HepG2 (cell line): ENCODE data around the gene TSHZ2. TPM values are rescaled to one million over a fixed set of nuclear protein-coding genes. Genes with fewer than 3 reads are reported as not detected.
A peak's percentile ranks its signal among the peaks of the same experiment; 100 is the strongest.

Experiments used
- HCFC1 ChIP-seq: fragments of 150-350 bp; IDR thresholded peaks from 2 replicates; pipeline ENCODE4 v1.6.1; 2014; ENCODE audit warnings: low read depth, low read length
- ISX ChIP-seq: sonication (generic); formaldehyde crosslinking; conservative IDR thresholded peaks from 2 replicates; pipeline ENCODE4 v1.5.0; 2020; ENCODE audit warnings: missing genetic modification reagents
- MLLT10 ChIP-seq: sonication (generic); formaldehyde crosslinking; IDR thresholded peaks from 2 replicates; pipeline ENCODE4 v1.4.0; 2020; ENCODE audit warnings: missing genetic modification reagents
- TCF7L2 ChIP-seq: IDR thresholded peaks from 2 replicates; pipeline ENCODE4 v1.6.1; 2011; ENCODE audit warnings: mild to moderate bottlenecking, low read depth, low read length, moderate library complexity
- ZNF333 ChIP-seq: sonication (generic); formaldehyde crosslinking; IDR thresholded peaks from 2 replicates; pipeline ENCODE4 v1.4.0; 2020; ENCODE audit warnings: mild to moderate bottlenecking, missing genetic modification reagents, borderline replicate concordance
- ZNF562 ChIP-seq: sonication (generic); formaldehyde crosslinking; IDR thresholded peaks from 2 replicates; pipeline ENCODE4 v1.8.0; 2022; ENCODE audit warnings: missing genetic modification reagents, borderline replicate concordance
- ZNF749 ChIP-seq: sonication (generic); formaldehyde crosslinking; IDR thresholded peaks from 2 replicates; pipeline ENCODE4 v1.8.0; 2022; ENCODE audit warnings: mild to moderate bottlenecking, missing genetic modification reagents, moderate library complexity, borderline replicate concordance
- polyA plus RNA-seq, 8 experiments: library from polyadenylated mRNA; depleted of rRNA in 3 of 8; stranded (reverse) in 7 of 8; unstranded in 1 of 8; fragments of >200 nt; fragmentation: Illumina TruSeq in 4 of 8; extraction: Trizol in 4 of 8; gene quantifications; 2 replicates each; pipeline versions ENCODE4 v1.2.1 to v1.2.3, GENCODE V29; 2011 to 2016; ENCODE audit warnings: low read depth in 4 of 8, missing spikeins in 1 of 8, mixed read lengths in 1 of 8; ENCODE audit not compliant: insufficient read depth in 1 of 8
- total RNA-seq, 5 experiments: library from RNA; depleted of rRNA; stranded (reverse); fragments of >200 nt; fragmentation: Illumina TruSeq; extraction: Trizol; gene quantifications; 2 replicates each; pipeline ENCODE4 v1.2.3, GENCODE V29; 2016; ENCODE audit warnings: low read depth in 1 of 5
- TF ChIP-seq, protein P1 (sequence below): sonication (generic); formaldehyde crosslinking; conservative IDR thresholded peaks from 2 replicates; pipeline ENCODE4 v1.5.0; 2020; ENCODE audit warnings: missing genetic modification reagents
- TF ChIP-seq, protein P2 (sequence below): sonication (generic); formaldehyde crosslinking; IDR thresholded peaks from 2 replicates; pipeline ENCODE4 v1.5.1; 2020; ENCODE audit warnings: mild to moderate bottlenecking, moderate library complexity, missing genetic modification reagents
- TF ChIP-seq, protein P3 (sequence below): IDR thresholded peaks from 2 replicates; pipeline ENCODE4 v1.6.1; 2018; ENCODE audit warnings: missing genetic modification reagents, mild to moderate bottlenecking, missing compliant biosample characterization
- TF ChIP-seq, protein P4 (sequence below): sonication (generic); formaldehyde crosslinking; IDR thresholded peaks from 2 replicates; pipeline ENCODE4 v1.8.1; 2023; ENCODE audit warnings: mild to moderate bottlenecking, missing genetic modification reagents
- TF ChIP-seq, protein P5 (sequence below): sonication (generic); formaldehyde crosslinking; IDR thresholded peaks from 2 replicates; pipeline ENCODE4 v1.4.0; 2020; ENCODE audit warnings: mild to moderate bottlenecking, missing genetic modification reagents
- TF ChIP-seq, protein P6 (sequence below): sonication (generic); formaldehyde crosslinking; IDR thresholded peaks from 2 replicates; pipeline ENCODE4 v1.9.0; 2021; ENCODE audit warnings: missing genetic modification reagents, mild to moderate bottlenecking, borderline replicate concordance
- TF ChIP-seq, protein P7 (sequence below): IDR thresholded peaks from 2 replicates; pipeline ENCODE4 v1.6.1; 2016
- TF ChIP-seq, protein P8 (sequence below): sonication (generic); formaldehyde crosslinking; IDR thresholded peaks from 2 replicates; pipeline ENCODE4 v1.4.0; 2020; ENCODE audit warnings: missing genetic modification reagents, borderline replicate concordance
- TF ChIP-seq, protein P9 (sequence below): IDR thresholded peaks from 2 replicates; pipeline ENCODE4 v1.4.0; 2020; ENCODE audit warnings: mild to moderate bottlenecking, missing genetic modification reagents

The TSHZ2 gene
- total and polyA plus RNA-seq, 2 of the 13 experiments (the other 11 are each of a cell fraction or from before 2014, with no cell fraction given), result 0.01 TPM; not detected in 1

DNA sequence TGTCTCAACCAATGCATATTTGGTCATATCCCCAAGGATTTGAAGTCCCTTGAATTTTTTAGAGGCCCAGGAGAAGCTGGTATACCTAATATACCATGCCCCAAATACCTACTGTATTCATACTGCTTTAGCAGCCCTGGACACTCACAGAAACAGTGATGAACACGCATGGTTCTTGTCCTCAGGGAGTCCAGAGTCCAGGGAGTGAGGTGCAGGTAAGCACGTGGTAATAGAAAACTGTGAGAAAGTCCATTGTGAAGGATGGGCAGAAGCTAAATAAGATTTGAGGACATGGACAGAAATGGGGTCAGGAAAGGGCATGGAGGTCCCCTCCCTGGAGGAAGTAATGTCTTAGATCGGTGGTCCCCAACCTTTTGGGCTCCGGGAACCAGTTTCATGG, 85.4 kb downstream of the TSHZ2 start (continued):
- TF ChIP-seq, protein P1, sequence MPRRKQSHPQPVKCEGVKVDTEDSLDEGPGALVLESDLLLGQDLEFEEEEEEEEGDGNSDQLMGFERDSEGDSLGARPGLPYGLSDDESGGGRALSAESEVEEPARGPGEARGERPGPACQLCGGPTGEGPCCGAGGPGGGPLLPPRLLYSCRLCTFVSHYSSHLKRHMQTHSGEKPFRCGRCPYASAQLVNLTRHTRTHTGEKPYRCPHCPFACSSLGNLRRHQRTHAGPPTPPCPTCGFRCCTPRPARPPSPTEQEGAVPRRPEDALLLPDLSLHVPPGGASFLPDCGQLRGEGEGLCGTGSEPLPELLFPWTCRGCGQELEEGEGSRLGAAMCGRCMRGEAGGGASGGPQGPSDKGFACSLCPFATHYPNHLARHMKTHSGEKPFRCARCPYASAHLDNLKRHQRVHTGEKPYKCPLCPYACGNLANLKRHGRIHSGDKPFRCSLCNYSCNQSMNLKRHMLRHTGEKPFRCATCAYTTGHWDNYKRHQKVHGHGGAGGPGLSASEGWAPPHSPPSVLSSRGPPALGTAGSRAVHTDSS (CRISPR knock-in tag), result no peak
- TF ChIP-seq, protein P2, sequence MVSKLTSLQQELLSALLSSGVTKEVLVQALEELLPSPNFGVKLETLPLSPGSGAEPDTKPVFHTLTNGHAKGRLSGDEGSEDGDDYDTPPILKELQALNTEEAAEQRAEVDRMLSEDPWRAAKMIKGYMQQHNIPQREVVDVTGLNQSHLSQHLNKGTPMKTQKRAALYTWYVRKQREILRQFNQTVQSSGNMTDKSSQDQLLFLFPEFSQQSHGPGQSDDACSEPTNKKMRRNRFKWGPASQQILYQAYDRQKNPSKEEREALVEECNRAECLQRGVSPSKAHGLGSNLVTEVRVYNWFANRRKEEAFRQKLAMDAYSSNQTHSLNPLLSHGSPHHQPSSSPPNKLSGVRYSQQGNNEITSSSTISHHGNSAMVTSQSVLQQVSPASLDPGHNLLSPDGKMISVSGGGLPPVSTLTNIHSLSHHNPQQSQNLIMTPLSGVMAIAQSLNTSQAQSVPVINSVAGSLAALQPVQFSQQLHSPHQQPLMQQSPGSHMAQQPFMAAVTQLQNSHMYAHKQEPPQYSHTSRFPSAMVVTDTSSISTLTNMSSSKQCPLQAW (CRISPR knock-in tag), result 0 out of 2 replicates have a peak, but pooled peaks have one; percentile 19
- TF ChIP-seq, protein P3, sequence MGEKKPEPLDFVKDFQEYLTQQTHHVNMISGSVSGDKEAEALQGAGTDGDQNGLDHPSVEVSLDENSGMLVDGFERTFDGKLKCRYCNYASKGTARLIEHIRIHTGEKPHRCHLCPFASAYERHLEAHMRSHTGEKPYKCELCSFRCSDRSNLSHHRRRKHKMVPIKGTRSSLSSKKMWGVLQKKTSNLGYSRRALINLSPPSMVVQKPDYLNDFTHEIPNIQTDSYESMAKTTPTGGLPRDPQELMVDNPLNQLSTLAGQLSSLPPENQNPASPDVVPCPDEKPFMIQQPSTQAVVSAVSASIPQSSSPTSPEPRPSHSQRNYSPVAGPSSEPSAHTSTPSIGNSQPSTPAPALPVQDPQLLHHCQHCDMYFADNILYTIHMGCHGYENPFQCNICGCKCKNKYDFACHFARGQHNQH (CRISPR knock-in tag), result peak; percentile 26; the same call in 1 of the 2 replicates
- TF ChIP-seq, protein P4, sequence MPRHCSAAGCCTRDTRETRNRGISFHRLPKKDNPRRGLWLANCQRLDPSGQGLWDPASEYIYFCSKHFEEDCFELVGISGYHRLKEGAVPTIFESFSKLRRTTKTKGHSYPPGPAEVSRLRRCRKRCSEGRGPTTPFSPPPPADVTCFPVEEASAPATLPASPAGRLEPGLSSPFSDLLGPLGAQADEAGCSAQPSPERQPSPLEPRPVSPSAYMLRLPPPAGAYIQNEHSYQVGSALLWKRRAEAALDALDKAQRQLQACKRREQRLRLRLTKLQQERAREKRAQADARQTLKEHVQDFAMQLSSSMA, result no peak
- TF ChIP-seq, protein P5, sequence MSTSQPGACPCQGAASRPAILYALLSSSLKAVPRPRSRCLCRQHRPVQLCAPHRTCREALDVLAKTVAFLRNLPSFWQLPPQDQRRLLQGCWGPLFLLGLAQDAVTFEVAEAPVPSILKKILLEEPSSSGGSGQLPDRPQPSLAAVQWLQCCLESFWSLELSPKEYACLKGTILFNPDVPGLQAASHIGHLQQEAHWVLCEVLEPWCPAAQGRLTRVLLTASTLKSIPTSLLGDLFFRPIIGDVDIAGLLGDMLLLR (CRISPR knock-in tag), result no peak
- TF ChIP-seq, protein P6, sequence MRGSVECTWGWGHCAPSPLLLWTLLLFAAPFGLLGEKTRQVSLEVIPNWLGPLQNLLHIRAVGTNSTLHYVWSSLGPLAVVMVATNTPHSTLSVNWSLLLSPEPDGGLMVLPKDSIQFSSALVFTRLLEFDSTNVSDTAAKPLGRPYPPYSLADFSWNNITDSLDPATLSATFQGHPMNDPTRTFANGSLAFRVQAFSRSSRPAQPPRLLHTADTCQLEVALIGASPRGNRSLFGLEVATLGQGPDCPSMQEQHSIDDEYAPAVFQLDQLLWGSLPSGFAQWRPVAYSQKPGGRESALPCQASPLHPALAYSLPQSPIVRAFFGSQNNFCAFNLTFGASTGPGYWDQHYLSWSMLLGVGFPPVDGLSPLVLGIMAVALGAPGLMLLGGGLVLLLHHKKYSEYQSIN (CRISPR knock-in tag), result no peak
- no peak for TF ChIP-seq ZNF562 (CRISPR knock-in tag)
- no peak for TF ChIP-seq ZNF749 (CRISPR knock-in tag)
- TF ChIP-seq, protein P7, sequence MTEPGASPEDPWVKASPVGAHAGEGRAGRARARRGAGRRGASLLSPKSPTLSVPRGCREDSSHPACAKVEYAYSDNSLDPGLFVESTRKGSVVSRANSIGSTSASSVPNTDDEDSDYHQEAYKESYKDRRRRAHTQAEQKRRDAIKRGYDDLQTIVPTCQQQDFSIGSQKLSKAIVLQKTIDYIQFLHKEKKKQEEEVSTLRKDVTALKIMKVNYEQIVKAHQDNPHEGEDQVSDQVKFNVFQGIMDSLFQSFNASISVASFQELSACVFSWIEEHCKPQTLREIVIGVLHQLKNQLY, result 0 out of 2 replicates have a peak, but pooled peaks have one; percentile 36
- TF ChIP-seq MLLT10 (CRISPR knock-in tag), result no peak
- no peak for TF ChIP-seq HCFC1
- no peak for TF ChIP-seq TCF7L2
- TF ChIP-seq ZNF333 (CRISPR knock-in tag), result no peak
- TF ChIP-seq, protein P8, sequence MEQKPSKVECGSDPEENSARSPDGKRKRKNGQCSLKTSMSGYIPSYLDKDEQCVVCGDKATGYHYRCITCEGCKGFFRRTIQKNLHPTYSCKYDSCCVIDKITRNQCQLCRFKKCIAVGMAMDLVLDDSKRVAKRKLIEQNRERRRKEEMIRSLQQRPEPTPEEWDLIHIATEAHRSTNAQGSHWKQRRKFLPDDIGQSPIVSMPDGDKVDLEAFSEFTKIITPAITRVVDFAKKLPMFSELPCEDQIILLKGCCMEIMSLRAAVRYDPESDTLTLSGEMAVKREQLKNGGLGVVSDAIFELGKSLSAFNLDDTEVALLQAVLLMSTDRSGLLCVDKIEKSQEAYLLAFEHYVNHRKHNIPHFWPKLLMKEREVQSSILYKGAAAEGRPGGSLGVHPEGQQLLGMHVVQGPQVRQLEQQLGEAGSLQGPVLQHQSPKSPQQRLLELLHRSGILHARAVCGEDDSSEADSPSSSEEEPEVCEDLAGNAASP, result no peak
- TF ChIP-seq ISX (CRISPR knock-in tag), result no peak
- TF ChIP-seq, protein P9, sequence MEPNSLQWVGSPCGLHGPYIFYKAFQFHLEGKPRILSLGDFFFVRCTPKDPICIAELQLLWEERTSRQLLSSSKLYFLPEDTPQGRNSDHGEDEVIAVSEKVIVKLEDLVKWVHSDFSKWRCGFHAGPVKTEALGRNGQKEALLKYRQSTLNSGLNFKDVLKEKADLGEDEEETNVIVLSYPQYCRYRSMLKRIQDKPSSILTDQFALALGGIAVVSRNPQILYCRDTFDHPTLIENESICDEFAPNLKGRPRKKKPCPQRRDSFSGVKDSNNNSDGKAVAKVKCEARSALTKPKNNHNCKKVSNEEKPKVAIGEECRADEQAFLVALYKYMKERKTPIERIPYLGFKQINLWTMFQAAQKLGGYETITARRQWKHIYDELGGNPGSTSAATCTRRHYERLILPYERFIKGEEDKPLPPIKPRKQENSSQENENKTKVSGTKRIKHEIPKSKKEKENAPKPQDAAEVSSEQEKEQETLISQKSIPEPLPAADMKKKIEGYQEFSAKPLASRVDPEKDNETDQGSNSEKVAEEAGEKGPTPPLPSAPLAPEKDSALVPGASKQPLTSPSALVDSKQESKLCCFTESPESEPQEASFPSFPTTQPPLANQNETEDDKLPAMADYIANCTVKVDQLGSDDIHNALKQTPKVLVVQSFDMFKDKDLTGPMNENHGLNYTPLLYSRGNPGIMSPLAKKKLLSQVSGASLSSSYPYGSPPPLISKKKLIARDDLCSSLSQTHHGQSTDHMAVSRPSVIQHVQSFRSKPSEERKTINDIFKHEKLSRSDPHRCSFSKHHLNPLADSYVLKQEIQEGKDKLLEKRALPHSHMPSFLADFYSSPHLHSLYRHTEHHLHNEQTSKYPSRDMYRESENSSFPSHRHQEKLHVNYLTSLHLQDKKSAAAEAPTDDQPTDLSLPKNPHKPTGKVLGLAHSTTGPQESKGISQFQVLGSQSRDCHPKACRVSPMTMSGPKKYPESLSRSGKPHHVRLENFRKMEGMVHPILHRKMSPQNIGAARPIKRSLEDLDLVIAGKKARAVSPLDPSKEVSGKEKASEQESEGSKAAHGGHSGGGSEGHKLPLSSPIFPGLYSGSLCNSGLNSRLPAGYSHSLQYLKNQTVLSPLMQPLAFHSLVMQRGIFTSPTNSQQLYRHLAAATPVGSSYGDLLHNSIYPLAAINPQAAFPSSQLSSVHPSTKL, result peak; percentile 64
